IMR-90 (cell line): ENCODE results near the gene MSH6. TPM values are rescaled to one million over a fixed set of nuclear protein-coding genes. Genes with fewer than 3 reads are reported as not detected.

Source experiments
- ATAC-seq: fragments of 200-7000 bp; cut with Tn5 transposase; 2 replicates; pipeline ENCODE4 v1.9.1; 2020; ENCODE audit warnings: low read depth, mild to moderate bottlenecking, moderate library complexity
- BruUV-seq: library from RNA; stranded (reverse); fragments of 400-500 nt; replicated peaks from 2 replicates; lab custom pipeline; 2021; lab: Mats Ljungman, UMichigan
- CTCF ChIA-PET: fragments of 300-600 bp; formaldehyde crosslinking; extraction: SDS; loops from one replicate; lab custom pipeline; 2021; ENCODE audit warnings: antibody characterized with exemption; lab: Yijun Ruan, JAX
- POLR2A ChIA-PET: fragments of 300-600 bp; sonication (Branson Sonifier 250); formaldehyde crosslinking; loops from one replicate; lab custom pipeline; 2022; ENCODE audit warnings: antibody characterized with exemption; ENCODE audit not compliant: unreplicated experiment; lab: Charles Lee
- DNase-seq: peaks from one replicate; pipeline ENCODE4 v3.0.0; 2013
- H2AFZ ChIP-seq: replicated peaks from 2 replicates; pipeline ENCODE3; 2013; ENCODE audit warnings: low read length, mild to moderate bottlenecking; ENCODE audit not compliant: poor library complexity
- H2AK5ac ChIP-seq: 2 replicates; pipeline ENCODE4 v1.6.1; 2013; ENCODE audit warnings: low read depth, low read length, inconsistent platforms
- H2AK9ac ChIP-seq: replicated peaks from 2 replicates; pipeline ENCODE3; 2013; ENCODE audit warnings: mild to moderate bottlenecking, low read depth, low read length, moderate library complexity; ENCODE audit not compliant: poor library complexity
- H2BK120ac ChIP-seq: 2 replicates; pipeline ENCODE4 v1.6.1; 2013; ENCODE audit warnings: low read depth, low read length, inconsistent platforms
- H2BK15ac ChIP-seq: 3 replicates; pipeline ENCODE4 v1.6.1; 2013; ENCODE audit warnings: low read depth, low read length, inconsistent platforms
- H2BK20ac ChIP-seq: 2 replicates; pipeline ENCODE4 v1.6.1; 2013; ENCODE audit warnings: low read depth, mild to moderate bottlenecking, inconsistent platforms, low read length, moderate library complexity
- H2BK5ac ChIP-seq: 2 replicates; pipeline ENCODE4 v1.6.1; 2013; ENCODE audit warnings: mild to moderate bottlenecking, low read depth, low read length, inconsistent platforms; ENCODE audit not compliant: poor library complexity, severe bottlenecking
- H3K14ac ChIP-seq: replicated peaks from 2 replicates; pipeline ENCODE4 v1.6.1; 2013; ENCODE audit warnings: low read depth, low read length, inconsistent platforms
- H3K18ac ChIP-seq: 2 replicates; pipeline ENCODE4 v1.6.1; 2013; ENCODE audit warnings: low read depth, low read length, control low read depth
- H3K23ac ChIP-seq: 2 replicates; pipeline ENCODE4 v1.6.1; 2013; ENCODE audit warnings: low read depth, low read length, inconsistent platforms
- H3K27ac ChIP-seq: 2 replicates; pipeline ENCODE4 v1.5.1; 2013; ENCODE audit warnings: mild to moderate bottlenecking, control low read depth, low read length; ENCODE audit not compliant: insufficient read depth
- H3K27me3 ChIP-seq: 2 replicates; pipeline ENCODE4 v1.6.1; 2013; ENCODE audit warnings: low read length; ENCODE audit not compliant: control insufficient read depth, insufficient read depth
- H3K36me3 ChIP-seq: 2 replicates; pipeline ENCODE4 v1.6.1; 2013; ENCODE audit warnings: low read length, mixed read lengths; ENCODE audit not compliant: control insufficient read depth, insufficient read depth
- H3K4ac ChIP-seq: 2 replicates; pipeline ENCODE4 v1.6.1; 2013; ENCODE audit warnings: low read depth, low read length, inconsistent platforms
- H3K4me1 ChIP-seq: 2 replicates; pipeline ENCODE4 v1.6.1; 2013; ENCODE audit warnings: low read length, mixed read lengths; ENCODE audit not compliant: control insufficient read depth, insufficient read depth
- H3K4me2 ChIP-seq: 2 replicates; pipeline ENCODE4 v1.6.1; 2013; ENCODE audit warnings: low read depth, mild to moderate bottlenecking, control low read depth, low read length, moderate library complexity
- H3K4me3 ChIP-seq: 2 replicates; pipeline ENCODE4 v1.5.1; 2013; ENCODE audit warnings: low read depth, mild to moderate bottlenecking, control low read depth, low read length, moderate library complexity; ENCODE audit not compliant: insufficient read depth
- H3K56ac ChIP-seq: 2 replicates; pipeline ENCODE4 v1.6.1; 2013; ENCODE audit warnings: low read length, inconsistent platforms; ENCODE audit not compliant: insufficient read depth; ENCODE audit errors: extremely low read depth
- H3K79me1 ChIP-seq, 2 experiments: 2 replicates each; pipeline ENCODE4 v1.6.1; 2013; ENCODE audit warnings: low read length in 2 of 2, inconsistent platforms in 1 of 2, low read depth in 1 of 2
- H3K9ac ChIP-seq: 2 replicates; pipeline ENCODE4 v1.6.1; 2013; ENCODE audit warnings: low read depth, low read length, control low read depth
- H3K9me1 ChIP-seq: 2 replicates; pipeline ENCODE4 v1.6.1; 2013; ENCODE audit warnings: low read length, inconsistent platforms; ENCODE audit not compliant: insufficient read depth
- H3K9me3 ChIP-seq: 2 replicates; pipeline ENCODE4 v1.6.1; 2013; ENCODE audit warnings: low read length; ENCODE audit not compliant: control insufficient read depth, insufficient read depth
- H4K20me1 ChIP-seq: 2 replicates; pipeline ENCODE4 v1.6.1; 2013; ENCODE audit warnings: low read length, inconsistent platforms; ENCODE audit not compliant: insufficient read depth
- H4K5ac ChIP-seq: 2 replicates; pipeline ENCODE4 v1.6.1; 2013; ENCODE audit warnings: mild to moderate bottlenecking, low read depth, low read length, control low read depth
- H4K8ac ChIP-seq, 2 experiments: 2 replicates each; pipeline ENCODE4 v1.6.1; 2013; ENCODE audit warnings: low read depth in 2 of 2, low read length in 2 of 2, control low read depth in 1 of 2, inconsistent platforms in 1 of 2
- H4K91ac ChIP-seq: 2 replicates; pipeline ENCODE4 v1.6.1; 2013; ENCODE audit warnings: low read depth, low read length, inconsistent platforms; ENCODE audit not compliant: insufficient read depth
- BHLHE40 ChIP-seq: fragments of 150-350 bp; IDR thresholded peaks from 2 replicates; pipeline ENCODE4 v1.6.1; 2016; ENCODE audit warnings: mild to moderate bottlenecking, low read depth, low read length
- CHD1 ChIP-seq: IDR thresholded peaks from 2 replicates; pipeline ENCODE4 v1.6.1; 2012; ENCODE audit warnings: low read depth, low read length, improper control_type of control experiment
- NFE2L2 ChIP-seq: fragments of 150-350 bp; IDR thresholded peaks from 2 replicates; pipeline ENCODE4 v1.6.1; 2016; ENCODE audit warnings: low read depth, mild to moderate bottlenecking, low read length
- RCOR1 ChIP-seq: IDR thresholded peaks from 2 replicates; pipeline ENCODE4 v1.6.1; 2012; ENCODE audit warnings: mild to moderate bottlenecking, low read length, improper control_type of control experiment; ENCODE audit not compliant: insufficient replicate concordance
- WGBS, 2 experiments: methylation state at CpG; one replicate each; pipeline versions ENCODE4 v1.1.5 to v1.1.7; 2013; ENCODE audit warnings: missing lambda C conversion rate in 2 of 2; ENCODE audit not compliant: insufficient read length in 1 of 2; ENCODE audit errors: extremely low coverage in 2 of 2; 5-methylcytosine and 5-hydroxymethylcytosine counted together
- dilution Hi-C: fragments of 300-500 bp; cut with HindIII; formaldehyde crosslinking; loops from one replicate; pipeline ENCODE4 v1.14.3; 2018; ENCODE audit warnings: low sequenced_read_pairs; ENCODE audit not compliant: unreplicated experiment
- in situ Hi-C: fragments of 300-500 bp; cut with MboI; formaldehyde crosslinking; loops from 3 replicates; pipeline ENCODE4 v1.14.3; 2019; ENCODE audit warnings: low sequenced_read_pairs, inconsistent platforms, mixed read lengths
- intact Hi-C: fragments of 100-400 bp; cut with micrococcal nuclease; formaldehyde crosslinking; loops from 2 replicates; pipeline ENCODE4 v1.10.0; 2022
- polyA plus RNA-seq, 3 experiments: library from polyadenylated mRNA; depleted of rRNA; stranded (reverse); fragments of >200 nt; gene quantifications; 2 replicates each; pipeline ENCODE4 v1.2.3, GENCODE V29; 2012; ENCODE audit warnings: low replicate concordance in 1 of 3
- total RNA-seq: library from RNA; depleted of rRNA; stranded (reverse); fragments of >200 nt; gene quantifications from 2 replicates; pipeline ENCODE4 v1.2.3, GENCODE V29; 2012

Gene MSH6
- total and polyA plus RNA-seq, 2 of the 4 experiments (the other 2 are of a cell fraction), result 17.1 to 48.9 TPM

DNA sequence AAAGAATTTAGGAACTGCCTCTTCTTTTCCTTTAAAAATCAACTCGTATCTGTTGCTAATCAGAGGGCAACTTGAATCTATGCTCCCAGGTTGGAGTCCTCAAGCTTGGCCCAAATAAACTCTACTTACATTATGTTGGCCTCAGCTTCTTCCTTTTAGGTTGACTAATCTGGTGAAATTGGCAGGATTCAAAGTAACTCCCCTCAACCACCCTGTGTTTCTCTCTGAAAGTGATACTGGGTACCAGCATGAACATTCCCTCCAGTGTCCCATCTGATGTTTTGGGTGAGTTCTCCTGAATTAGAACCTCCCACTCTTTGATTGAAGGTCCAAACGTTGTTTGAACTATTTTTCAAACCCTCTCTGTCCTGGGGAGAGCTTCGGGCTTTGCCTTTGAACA, 41.3 kb upstream of the MSH6 start:
- Histone ChIP-seq H3K23ac (no peak overlapping the region), H2BK20ac (no peak overlapping the region), H3K14ac (no peak overlapping the region), H2AK5ac (no peak overlapping the region), H3K9me1 (no peaks in the 10 kb centered on the region), H4K91ac (no peak overlapping the region), H3K9me3 (no peaks in the 10 kb centered on the region), H2AK9ac (no peak overlapping the region), H2BK15ac (no peak overlapping the region), H4K8ac (no peak overlapping the region), H4K20me1 (no peaks in the 10 kb centered on the region), H3K18ac (no peak overlapping the region), H3K4me2 (no peak overlapping the region), H2AFZ (no peak overlapping the region), H3K79me1 (no peaks in the 10 kb centered on the region), H3K4me3 (no peak overlapping the region), H3K27me3 (peaks cover 21% of the 10 kb centered on the region), H3K4ac (no peak overlapping the region), H4K5ac (no peak overlapping the region), H3K9ac (no peak overlapping the region), H3K27ac (no peak overlapping the region), H2BK120ac (no peak overlapping the region), H3K4me1 (no peaks in the 10 kb centered on the region), H2BK5ac (no peak overlapping the region), H3K36me3 (no peaks in the 10 kb centered on the region), H3K56ac (no peak overlapping the region)
- no CpG with 5 or more reads among the region's 3 CpGs for WGBS, 2 experiments
- no TSS peak for BruUV-seq
- intact Hi-C loops (no loop called here), dilution Hi-C loops (no loop called here), in situ Hi-C loops (no loop called here)
- TF ChIP-seq BHLHE40 (no peak), NFE2L2 (no peak), RCOR1 (no peak), CHD1 (no peak)
- POLR2A ChIA-PET, result no interaction called here
- ATAC-seq (no peak), DNase-seq (no peak)
- CTCF ChIA-PET, result interaction anchor here (1.1 kb wide), 1 partner anchor 17 kb away, joined by 3 read pairs; no protein-coding TSS in a partner anchor
